ENCODE data around the gene SLC35D3.
"Not testable (repeated sequence)": the region's sequence is repeated elsewhere in the genome, so short reads cannot be mapped to it uniquely, and the experiment has no call there.

SLC35D3 gene

GRCh38 chr6:136921936-136922684, at the start of gene SLC35D3:
TSS of gene SLC35D3 (plus strand) at chr6:136922301. CDS start at chr6:136922429, 128 bp downstream.
- DNase-seq = no peak

GRCh38 chr6:136873748-136874147, 48.4 kb upstream of the SLC35D3 start:
- DNase-seq = no peak

GRCh38 chr6:136876469-136876868, 45.6 kb upstream of the SLC35D3 start:
- not testable (repeated sequence) for DNase-seq

DNA sequence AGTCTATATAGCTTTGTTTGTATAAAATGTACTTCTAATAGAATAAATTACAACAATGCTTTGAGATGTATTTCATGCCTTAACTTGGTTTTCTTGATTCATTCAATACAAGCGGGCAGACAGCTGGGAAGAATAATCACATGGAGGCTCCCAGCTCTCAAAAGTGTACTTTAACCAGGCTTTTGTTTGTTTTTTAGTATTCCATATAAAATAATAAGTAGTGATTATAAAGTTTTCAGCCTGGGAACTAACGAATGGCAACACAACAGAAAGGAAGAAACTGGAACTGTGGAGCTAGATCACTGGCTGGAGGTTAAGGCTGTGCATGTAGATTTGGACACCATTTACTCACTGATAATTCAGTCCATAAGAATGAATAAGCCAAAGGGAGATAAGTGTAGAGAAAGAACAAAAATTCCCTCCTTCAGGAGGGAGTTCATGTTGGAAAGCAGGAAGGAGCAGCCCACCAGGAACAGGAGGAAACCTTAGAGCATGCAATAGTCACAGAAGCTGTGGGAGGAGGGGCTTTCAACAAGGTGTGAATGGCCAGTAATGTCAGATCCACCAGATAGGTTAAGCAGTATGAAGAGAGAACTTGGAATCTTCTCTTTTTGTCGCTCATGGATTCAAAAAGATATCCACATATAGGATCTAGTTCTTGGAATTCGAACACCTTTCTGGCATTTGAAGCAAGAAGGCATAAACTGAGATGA, 41.2 kb upstream of the SLC35D3 start:
- no peak for DNase-seq

DNA sequence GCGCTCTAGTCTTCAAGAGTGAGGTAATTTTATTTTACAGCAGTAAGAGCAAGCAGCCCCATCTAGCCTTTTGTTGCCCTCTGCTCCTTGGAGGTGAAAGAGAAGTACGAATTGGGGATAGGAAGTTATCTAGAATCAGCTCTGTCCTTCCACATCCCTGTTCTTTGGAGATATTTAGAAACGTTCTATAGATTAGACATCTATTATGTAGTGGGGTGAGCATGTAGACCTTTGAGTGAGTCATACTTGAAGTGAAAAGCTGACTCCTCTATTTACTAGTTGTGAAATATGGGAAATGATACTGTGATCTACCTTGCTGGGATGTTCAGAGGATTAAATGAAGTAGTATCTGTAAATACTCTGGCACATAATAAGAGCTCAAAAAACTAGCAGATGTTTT, 36.0 kb upstream of the SLC35D3 start:
- DNase-seq = no peak

- no peak for DNase-seq
These were observed 34.1 kb upstream of the SLC35D3 start for GRCh38 chr6:136887953-136888352.

DNA sequence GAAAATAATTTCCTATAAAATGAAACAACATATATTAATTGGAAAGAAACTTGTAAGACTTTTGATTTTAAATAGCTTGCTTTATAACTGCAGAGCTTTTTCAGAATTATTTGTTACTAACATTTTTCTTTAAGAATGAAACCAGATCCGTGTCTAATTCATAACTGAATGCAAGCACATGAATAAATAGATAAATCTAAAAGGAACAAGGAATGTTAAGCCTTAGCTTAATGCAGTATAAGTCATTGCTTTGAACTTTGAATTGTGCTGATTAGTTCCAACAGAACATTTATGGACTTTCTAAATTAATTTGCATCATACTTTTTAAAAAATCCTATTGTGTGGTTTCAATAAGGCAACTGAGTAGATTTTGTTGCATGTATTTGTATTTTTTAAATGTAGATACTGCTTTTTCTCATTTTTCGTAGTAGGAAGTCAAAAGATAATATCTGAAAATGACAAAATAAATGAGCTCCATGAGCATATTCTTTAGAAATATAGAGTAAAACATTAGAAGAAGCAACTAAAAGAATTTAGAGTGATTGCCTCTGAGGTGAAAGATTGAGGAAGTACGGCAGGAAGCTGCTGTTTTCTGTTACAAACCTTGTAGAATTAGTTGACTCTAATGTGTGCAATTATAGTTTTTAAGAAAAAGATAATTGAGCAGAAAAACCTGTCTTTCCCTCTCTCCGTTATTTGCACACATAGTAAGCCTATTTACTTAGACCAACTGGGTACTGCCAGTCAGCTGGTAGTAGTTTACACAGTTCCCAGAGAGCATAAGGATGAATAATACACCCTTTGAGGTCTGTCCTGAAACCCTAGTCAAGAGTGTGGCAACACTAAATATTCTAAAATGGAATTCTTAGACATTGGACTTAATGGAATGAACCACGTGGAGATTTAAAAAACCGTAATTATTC, 32.6 kb upstream of the SLC35D3 start:
- no peak for DNase-seq

DNA sequence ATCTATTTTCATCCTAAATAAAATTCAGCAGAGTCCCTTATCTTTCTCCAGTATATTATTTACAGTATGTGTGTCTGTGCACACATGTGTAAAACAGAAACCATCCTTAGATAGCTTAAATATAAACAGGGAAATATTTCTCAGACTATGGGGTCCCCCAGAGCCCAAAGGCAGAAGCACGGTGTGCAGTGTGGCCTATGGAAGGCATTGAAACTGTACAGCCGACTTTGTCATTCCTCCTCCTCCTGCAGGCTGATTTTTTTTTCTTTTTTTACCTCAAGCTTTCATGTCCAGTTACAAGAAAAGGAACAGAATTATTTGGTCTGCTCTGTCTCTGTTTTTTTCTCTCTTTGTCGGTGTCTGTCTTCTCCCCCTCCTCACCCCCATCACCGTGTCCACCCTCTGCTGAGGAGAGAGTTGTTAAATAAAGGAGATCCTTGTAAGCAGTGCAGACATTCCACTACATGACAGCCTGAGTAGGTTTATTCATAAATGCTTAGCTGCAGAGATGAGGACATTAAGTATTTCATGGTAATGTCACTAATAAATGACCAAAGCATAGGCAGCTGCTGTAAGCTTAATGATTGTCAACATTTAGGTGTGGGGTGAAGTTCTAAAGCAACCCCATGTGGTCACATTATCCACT, 31.8 kb upstream of the SLC35D3 start:
- no peak for DNase-seq

GRCh38 chr6:136890986-136891385, 31.1 kb upstream of the SLC35D3 start:
- DNase-seq = no peak

DNA sequence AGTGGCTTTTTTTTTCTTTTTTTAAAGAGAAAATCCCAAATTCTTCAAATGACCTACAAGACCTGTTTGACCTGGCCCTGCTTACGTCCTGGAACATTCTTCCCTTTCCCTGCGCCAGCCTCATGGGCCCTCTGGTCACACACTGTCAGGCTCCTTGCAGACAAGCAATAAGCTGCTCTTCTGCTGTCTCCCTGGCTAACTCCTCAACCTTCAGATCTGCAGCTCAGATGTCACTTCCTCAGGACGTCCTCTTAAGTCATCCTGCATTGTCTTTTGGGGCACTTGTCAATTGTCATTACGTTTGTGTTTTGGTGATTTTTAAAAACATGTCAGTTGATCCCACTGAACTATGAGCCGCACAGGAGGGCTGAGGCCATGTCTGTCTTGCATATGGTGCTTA, 28.9 kb upstream of the SLC35D3 start:
- DNase-seq = no peak

DNA sequence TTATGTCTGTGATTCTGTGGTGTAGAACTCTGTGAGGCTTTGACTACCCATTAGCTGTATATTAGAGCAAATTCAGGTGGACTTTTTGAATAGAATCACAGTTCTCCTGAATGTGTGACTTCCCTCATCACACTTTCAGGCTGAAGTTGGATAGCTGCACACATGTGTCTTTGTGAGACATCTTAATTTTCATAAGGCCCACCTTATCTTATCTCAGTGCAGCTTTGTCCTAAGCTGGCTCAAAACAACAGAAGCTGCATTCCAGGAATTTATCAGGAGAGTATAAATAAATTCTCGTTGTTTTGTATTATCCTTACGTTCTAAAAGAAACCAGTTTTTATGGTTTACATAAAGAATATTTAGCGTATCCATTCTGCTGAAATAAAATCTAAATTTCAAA, 26.2 kb upstream of the SLC35D3 start:
- no peak for DNase-seq

DNA sequence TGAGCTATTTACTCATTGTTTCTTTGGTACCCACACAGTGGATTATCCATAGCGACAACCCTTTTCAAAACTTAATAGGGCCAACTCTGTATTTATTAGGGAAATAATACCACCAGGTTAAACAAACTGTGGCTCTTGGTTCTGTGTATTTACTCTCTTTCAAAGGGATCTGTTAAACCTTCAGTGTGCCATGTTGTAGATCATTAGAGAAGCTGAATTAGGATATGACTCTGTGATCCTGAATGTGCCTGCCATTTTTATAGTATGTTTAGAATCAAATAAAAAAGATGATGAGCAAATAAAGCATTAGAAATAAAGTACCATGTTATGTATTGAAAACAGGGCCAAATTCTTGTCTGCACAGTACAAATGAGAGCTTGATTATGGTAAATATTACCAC, 25.0 kb upstream of the SLC35D3 start:
- no peak for DNase-seq

GRCh38 chr6:136901212-136901784, 20.8 kb upstream of the SLC35D3 start:
- DNase-seq = no peak

DNA sequence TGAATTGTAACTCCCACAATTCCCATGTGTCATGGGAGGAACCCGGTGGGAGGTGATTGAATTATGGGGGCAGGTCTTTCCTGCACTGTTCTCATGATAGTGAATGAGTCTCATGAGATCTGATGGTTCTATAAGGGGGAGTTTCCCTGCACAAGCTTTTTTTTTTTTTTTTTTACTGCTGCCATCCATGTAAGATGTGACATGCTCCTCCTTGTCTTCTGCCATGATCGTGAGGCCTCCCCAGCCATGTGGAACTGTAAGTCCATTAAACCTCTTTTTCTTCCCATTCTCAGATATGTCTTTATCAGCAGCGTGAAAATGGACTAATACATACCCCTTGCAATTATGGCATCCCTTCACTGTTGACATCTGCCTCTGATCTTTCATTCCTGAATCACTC, 17.6 kb upstream of the SLC35D3 start:
- DNase-seq = not testable (repeated sequence)

DNA sequence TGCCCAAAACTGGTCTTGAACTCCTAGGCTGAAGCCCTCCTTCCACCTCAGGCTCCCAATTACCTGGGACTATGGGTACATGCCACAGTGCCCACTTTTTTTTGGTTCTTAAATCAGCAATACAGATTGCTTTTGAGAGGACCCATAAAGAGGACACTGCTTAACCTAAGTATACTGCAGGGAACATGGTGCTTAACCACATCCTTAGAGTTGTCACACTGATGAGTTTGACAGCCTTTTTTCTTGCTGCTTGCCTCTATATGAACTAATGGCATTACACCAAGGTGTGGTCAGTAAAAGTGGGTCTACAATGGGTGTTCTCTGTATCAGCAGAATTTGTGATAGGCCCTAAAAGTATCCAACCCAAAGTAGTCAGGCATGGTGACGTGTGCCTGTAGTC, 7.2 kb upstream of the SLC35D3 start:
- DNase-seq = no peak

GRCh38 chr6:136918706-136919105, 3.4 kb upstream of the SLC35D3 start:
- no peak for DNase-seq

DNA sequence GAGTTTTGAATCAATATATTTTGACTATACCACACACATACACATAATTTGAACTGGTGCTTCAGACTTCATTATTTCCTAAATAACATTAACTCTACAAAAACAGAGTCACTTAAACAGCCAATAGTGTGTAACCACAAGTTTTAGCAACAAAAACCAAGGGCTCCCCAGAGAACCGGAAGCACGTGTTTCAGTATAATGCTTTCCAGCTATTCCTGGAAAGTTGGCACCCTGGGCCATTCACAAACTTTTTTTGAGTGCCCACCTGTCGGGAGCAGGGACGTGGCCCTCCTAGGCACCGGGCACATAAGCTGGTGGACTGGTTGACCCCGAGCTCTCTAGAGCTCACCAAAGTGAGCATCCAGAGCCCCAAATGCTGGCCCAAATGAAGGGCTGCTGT, 1.9 kb upstream of the SLC35D3 start:
- DNase-seq = no peak

DNA sequence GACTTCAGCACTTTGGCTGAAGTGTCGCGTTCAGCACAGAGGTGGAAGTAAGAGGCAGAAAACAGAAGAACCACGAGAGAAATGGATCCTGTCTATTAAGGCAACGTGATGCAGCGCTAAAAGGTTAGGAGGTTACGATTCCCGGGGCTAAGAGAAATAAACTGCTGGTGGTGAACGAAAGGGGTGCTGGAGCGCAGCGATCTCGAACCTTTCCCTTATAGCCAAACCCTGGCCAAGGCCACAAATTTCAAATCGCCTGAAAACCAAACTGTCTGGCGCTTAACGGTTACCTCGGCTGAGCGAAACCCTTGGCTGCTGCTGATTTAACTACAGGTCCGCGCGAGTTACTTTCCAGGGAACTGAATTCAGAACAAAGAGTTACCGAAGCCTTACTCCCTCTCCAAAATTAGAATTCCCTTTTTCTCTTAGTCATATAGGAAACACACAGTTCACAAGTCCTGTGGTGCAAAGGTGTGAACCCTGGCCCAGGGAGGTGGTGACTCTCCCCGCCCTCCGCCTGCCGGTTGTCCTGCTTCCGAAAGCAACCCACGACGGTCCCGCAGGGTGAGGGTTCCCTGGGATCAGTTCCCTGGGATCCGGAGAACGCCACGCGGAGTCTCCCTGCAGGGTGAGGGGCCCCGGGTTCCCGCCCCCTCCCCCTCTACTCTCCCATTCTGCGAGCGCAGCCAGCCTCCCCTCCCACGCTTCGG, 1.3 kb upstream of the SLC35D3 start:
- no peak for DNase-seq

GRCh38 chr6:136921381-136921935, 643 bp upstream of the SLC35D3 start:
- DNase-seq = no peak

GRCh38 chr6:136922685-136923006, 545 bp downstream of the SLC35D3 start:
- no peak for DNase-seq

GRCh38 chr6:136923116-136923953, 1.2 kb downstream of the SLC35D3 start:
- DNase-seq = no peak
